ENCODE data around the gene ZIC4. TPM values are rescaled to one million over a fixed set of nuclear protein-coding genes. Genes with fewer than 3 reads are reported as not detected.

ZIC4 gene
- total RNA-seq, 2 donors from 2014 or later = not detected

DNA sequence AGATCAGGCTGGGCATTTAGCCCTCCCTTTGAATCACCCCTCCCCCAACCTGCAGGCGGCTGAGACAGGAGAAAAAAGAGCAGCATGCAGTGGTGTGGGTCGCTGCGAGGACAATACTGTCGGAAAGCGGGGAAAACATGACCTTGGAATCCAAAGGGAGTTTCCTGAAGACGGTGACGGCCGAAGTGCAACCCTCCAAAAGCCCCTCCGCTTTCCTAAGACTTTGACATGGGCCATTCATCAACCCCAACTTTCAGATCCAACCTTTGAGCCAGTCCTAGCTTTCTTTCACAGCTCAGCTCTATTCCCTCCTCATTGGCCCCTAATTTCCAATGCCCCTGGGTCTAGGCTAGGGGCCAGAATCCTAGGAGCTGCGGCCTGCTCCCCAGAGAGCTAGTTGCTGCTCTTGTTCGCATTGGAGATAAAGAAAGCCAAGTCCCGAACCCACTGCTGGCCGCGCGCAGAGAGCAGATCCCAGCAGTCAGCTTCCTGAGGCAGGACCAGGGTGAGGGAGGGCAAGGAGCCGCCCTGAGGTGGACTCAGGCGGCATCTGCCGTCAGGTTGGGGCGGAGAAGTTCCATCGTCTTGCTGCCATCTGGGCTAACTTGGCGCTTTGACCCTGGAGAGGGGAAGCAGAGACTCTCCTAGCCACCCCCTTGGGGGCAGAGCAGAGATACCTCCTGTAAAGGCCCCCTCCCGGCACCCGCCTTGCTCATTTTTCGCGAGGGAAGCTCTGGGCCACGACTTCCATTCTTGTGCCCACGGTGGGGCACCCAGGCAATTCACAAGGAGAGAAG is 914 bp downstream of the ZIC4 start:
- H3K9ac ChIP-seq (ENCODE audit: low read depth in 2 of 2, low read length in 2 of 2) = no peak overlapping the region
- intact Hi-C loops (cut with DNase I) = no loop called here
- no peaks in the 10 kb centered on the region for H3K36me3 ChIP-seq
- H3K4me3 ChIP-seq = no peak overlapping the region
- H3K9me3 ChIP-seq = no peaks in the 10 kb centered on the region
- no peak overlapping the region for H3K27ac ChIP-seq
- DNase-seq = no peak
- peaks cover 78% of the 10 kb centered on the region for H3K27me3 ChIP-seq
- no peaks in the 10 kb centered on the region for H3K4me1 ChIP-seq
- TF ChIP-seq, protein P1, sequence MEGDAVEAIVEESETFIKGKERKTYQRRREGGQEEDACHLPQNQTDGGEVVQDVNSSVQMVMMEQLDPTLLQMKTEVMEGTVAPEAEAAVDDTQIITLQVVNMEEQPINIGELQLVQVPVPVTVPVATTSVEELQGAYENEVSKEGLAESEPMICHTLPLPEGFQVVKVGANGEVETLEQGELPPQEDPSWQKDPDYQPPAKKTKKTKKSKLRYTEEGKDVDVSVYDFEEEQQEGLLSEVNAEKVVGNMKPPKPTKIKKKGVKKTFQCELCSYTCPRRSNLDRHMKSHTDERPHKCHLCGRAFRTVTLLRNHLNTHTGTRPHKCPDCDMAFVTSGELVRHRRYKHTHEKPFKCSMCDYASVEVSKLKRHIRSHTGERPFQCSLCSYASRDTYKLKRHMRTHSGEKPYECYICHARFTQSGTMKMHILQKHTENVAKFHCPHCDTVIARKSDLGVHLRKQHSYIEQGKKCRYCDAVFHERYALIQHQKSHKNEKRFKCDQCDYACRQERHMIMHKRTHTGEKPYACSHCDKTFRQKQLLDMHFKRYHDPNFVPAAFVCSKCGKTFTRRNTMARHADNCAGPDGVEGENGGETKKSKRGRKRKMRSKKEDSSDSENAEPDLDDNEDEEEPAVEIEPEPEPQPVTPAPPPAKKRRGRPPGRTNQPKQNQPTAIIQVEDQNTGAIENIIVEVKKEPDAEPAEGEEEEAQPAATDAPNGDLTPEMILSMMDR (IDR thresholded peaks at IDR 0.05) = no peak

DNA sequence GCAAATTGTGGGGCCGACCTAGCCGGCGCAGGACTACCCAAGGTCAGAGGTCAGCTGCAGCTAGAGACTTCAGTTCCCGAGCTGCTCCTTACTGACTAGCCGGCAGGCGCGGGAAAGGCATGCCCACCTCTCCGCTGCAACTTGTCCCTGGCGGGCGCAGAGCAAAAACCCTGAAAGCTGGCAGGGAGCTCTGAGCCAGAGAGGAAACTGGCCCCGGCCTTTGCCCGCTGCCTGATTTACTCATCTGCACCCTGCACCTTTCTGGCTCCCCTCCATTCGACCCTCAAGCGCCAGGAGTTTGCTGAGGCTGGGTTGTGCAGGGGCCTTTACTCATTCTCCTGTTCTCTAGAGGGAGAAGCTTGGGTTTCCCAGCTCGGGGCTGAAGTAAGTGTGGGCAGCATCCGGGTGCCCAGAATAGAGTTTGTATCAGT is 1.5 kb downstream of the ZIC4 start:
- TF ChIP-seq, protein P1 (IDR thresholded peaks at IDR 0.05) = no peak
- DNase-seq = no peak
- Histone ChIP-seq H3K9me3 (no peaks in the 10 kb centered on the region), H3K27ac (no peak overlapping the region), H3K36me3 (no peaks in the 10 kb centered on the region), H3K4me3 (no peak overlapping the region), H3K9ac (ENCODE audit: low read depth in 2 of 2, low read length in 2 of 2) (no peak overlapping the region), H3K27me3 (peaks cover 73% of the 10 kb centered on the region), H3K4me1 (no peaks in the 10 kb centered on the region)
- intact Hi-C loops (cut with DNase I) = no loop called here

DNA sequence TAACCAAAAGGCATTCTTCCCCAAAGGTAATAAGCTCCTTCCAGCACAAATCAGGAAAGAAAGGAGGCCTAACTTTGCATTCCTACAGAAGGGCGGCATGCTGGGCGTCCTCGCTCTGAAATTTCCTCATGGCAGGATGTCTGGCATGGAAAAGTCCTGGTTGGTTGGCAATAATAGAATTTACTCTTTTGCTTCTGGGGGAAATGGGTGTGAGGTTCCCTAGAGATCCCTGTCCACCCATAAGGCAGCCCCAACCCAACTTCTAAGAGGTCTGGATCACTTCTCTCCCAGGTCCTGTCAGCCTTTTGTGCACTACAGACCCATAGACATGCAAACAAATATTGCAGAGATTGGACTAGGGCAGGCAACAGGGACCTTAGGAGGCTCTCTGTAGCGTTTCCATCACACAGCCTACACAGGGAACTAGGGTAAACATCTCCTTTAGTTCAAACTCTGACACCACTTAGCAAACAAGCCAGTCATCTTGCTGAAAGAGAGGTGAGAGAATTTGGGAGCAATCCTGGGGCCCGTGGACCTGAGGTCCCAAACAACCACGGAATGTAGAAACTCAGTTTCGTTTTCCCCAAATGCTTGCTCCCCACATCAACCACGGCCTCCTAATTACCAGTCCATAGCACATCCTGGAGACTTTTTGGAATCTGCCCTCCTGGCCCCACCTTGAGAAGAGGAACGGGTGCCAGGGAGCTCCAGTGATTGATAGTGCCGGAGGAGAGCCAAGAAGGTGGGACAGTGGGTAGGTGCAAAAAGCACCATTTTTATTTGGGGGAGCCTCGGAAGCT is 2.1 kb downstream of the ZIC4 start:
- Histone ChIP-seq H3K36me3 (no peaks in the 10 kb centered on the region), H3K4me3 (no peak overlapping the region), H3K4me1 (no peaks in the 10 kb centered on the region), H3K27ac (no peak overlapping the region), H3K9ac (ENCODE audit: low read depth in 2 of 2, low read length in 2 of 2) (no peak overlapping the region), H3K27me3 (peaks cover 67% of the 10 kb centered on the region), H3K9me3 (no peaks in the 10 kb centered on the region)
- no peak for DNase-seq
- intact Hi-C loops (cut with DNase I) = no loop called here
- TF ChIP-seq, protein P1 (IDR thresholded peaks at IDR 0.05) = no peak

DNA sequence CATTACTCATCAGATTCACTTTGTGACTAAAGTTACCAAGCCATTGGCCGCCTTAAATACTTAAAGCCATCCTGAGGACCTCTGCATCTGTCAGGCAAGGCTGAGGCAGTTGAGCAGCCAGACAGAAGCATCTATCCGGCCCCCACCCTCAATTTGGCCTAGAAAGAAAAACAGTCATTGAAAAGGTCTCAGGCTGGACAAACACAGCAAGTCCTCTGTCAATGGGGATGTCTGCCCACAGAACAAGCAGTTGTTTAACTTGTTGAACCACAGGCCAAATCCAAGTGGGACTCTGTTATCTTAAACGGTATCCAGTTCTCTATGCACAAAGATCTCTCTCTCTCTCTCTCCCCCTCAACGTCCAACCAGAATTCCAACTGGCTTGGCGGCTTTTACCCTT is 2.8 kb downstream of the ZIC4 start:
- TF ChIP-seq, protein P1 (IDR thresholded peaks at IDR 0.05) = no peak
- H3K36me3 ChIP-seq = no peaks in the 10 kb centered on the region
- peaks cover 63% of the 10 kb centered on the region for H3K27me3 ChIP-seq
- no peaks in the 10 kb centered on the region for H3K9me3 ChIP-seq
- H3K27ac ChIP-seq = no peak overlapping the region
- H3K4me3 ChIP-seq = no peak overlapping the region
- H3K9ac ChIP-seq (ENCODE audit: low read depth in 2 of 2, low read length in 2 of 2) = no peak overlapping the region
- no peak for DNase-seq
- intact Hi-C loops (cut with DNase I) = no loop called here
- no peaks in the 10 kb centered on the region for H3K4me1 ChIP-seq

DNA sequence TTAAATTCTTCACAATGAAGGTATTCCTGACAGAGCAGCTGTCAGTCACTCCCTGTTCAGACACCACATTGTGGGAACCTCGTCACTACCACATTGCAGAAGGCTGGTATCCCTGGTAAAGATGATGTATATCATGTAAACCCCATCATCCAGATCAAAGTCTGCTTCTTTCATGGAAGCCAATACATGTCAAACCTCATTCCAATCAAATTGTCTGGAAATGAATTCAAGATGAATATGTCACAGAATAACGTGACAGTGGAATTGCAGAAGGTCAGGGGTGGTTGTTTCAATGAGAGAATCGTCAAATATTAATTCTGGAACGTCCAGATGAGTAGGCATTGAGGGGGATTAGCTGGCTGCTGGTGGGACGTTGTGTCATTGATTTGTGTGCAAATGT is 4.2 kb downstream of the ZIC4 start:
- H3K4me1 ChIP-seq = no peaks in the 10 kb centered on the region
- H3K4me3 ChIP-seq = no peak overlapping the region
- TF ChIP-seq, protein P1 (IDR thresholded peaks at IDR 0.05) = no peak
- no peaks in the 10 kb centered on the region for H3K36me3 ChIP-seq
- DNase-seq = no peak
- H3K27me3 ChIP-seq = peaks cover 58% of the 10 kb centered on the region
- intact Hi-C loops (cut with DNase I) = no loop called here
- H3K27ac ChIP-seq = no peak overlapping the region
- H3K9ac ChIP-seq (ENCODE audit: low read depth in 2 of 2, low read length in 2 of 2) = no peak overlapping the region
- H3K9me3 ChIP-seq = no peaks in the 10 kb centered on the region

All from colonic mucosa (tissue), 4 donors.